K562 (cell line): Measurements from ENCODE around the gene BCAS1. TPM values are rescaled to one million over a fixed set of nuclear protein-coding genes. Genes with fewer than 3 reads are reported as not detected.

Experiments
- CBFA2T2 ChIP-seq: fragments of 450-650 bp; conservative IDR thresholded peaks from 2 replicates; pipeline ENCODE4 v1.6.1; 2017; ENCODE audit warnings: mild to moderate bottlenecking
- ELK1 ChIP-seq: sonication (generic); formaldehyde crosslinking; IDR thresholded peaks from 2 replicates; pipeline ENCODE4 v1.8.1; 2022; ENCODE audit warnings: missing genetic modification reagents
- EP400 ChIP-seq: fragments of 450-650 bp; IDR thresholded peaks from 2 replicates; pipeline ENCODE4 v1.6.1; 2017; ENCODE audit warnings: antibody characterized with exemption, mild to moderate bottlenecking, moderate library complexity
- HMGN3 ChIP-seq: IDR thresholded peaks from 2 replicates; pipeline ENCODE4 v1.6.1; 2011; ENCODE audit warnings: borderline replicate concordance, low read depth, mild to moderate bottlenecking, mixed read lengths, low read length; ENCODE audit not compliant: insufficient read length; ENCODE audit errors: extremely low read depth
- HNRNPH1 ChIP-seq: fragments of 200-400 bp; formaldehyde crosslinking; optimal IDR thresholded peaks from 2 replicates; pipeline ENCODE3; 2017; ENCODE audit warnings: low read depth, mild to moderate bottlenecking, low read length, moderate library complexity
- ILK ChIP-seq: fragments of 450-650 bp; IDR thresholded peaks from 2 replicates; pipeline ENCODE4 v1.6.1; 2016; ENCODE audit warnings: missing genetic modification characterization, low read depth, mild to moderate bottlenecking, missing compliant biosample characterization, moderate library complexity, borderline replicate concordance
- MED1 ChIP-seq: sonication (generic); formaldehyde crosslinking; IDR thresholded peaks from 2 replicates; pipeline ENCODE4 v1.8.1; 2023; ENCODE audit warnings: missing genetic modification reagents, borderline replicate concordance
- NCOA6 ChIP-seq: fragments of 450-650 bp; IDR thresholded peaks from 2 replicates; pipeline ENCODE4 v1.6.1; 2017; ENCODE audit warnings: mild to moderate bottlenecking
- NR2C2 ChIP-seq, 2 experiments: fragments of 200-800 bp in 1 of 2; sonication (Bioruptor generic) in 1 of 2; sonication (generic) in 1 of 2; formaldehyde crosslinking in 1 of 2; IDR thresholded peaks; 2 replicates each; pipeline versions ENCODE4 v1.6.1 to v1.8.0; 2016 to 2022; ENCODE audit warnings: mild to moderate bottlenecking in 1 of 2, missing compliant biosample characterization in 1 of 2, missing genetic modification characterization in 1 of 2, missing genetic modification reagents in 1 of 2
- NR3C1 ChIP-seq: sonication (generic); formaldehyde crosslinking; IDR thresholded peaks from 2 replicates; pipeline ENCODE4 v1.8.1; 2022; ENCODE audit warnings: missing genetic modification reagents
- PRDM10 ChIP-seq: fragments of 450-650 bp; IDR thresholded peaks from 2 replicates; pipeline ENCODE4 v1.6.1; 2018; ENCODE audit not compliant: partially characterized antibody
- STAG1 ChIP-seq: sonication (generic); formaldehyde crosslinking; IDR thresholded peaks from 2 replicates; pipeline ENCODE4 v1.5.0; 2020; ENCODE audit warnings: missing genetic modification reagents, borderline replicate concordance
- TAF15 ChIP-seq: fragments of 200-400 bp; formaldehyde crosslinking; IDR thresholded peaks from 2 replicates; pipeline ENCODE4 v1.6.1; 2017; ENCODE audit warnings: mild to moderate bottlenecking, low read depth, low read length, moderate library complexity
- XRCC3 ChIP-seq: fragments of 450-650 bp; IDR thresholded peaks from 2 replicates; pipeline ENCODE4 v1.6.1; 2017; ENCODE audit warnings: mild to moderate bottlenecking, moderate library complexity
- ZNF212 ChIP-seq: fragments of 450-650 bp; formaldehyde crosslinking; IDR thresholded peaks from 2 replicates; pipeline ENCODE4 v1.4.0; 2020; ENCODE audit warnings: mild to moderate bottlenecking
- ZNF551 ChIP-seq: fragments of 250-450 bp; sonication (Bioruptor Pico); IDR thresholded peaks from 2 replicates; pipeline ENCODE4 v1.5.0; 2021; ENCODE audit warnings: mild to moderate bottlenecking, moderate library complexity
- polyA plus RNA-seq, 8 experiments: library from polyadenylated mRNA; depleted of rRNA in 4 of 8; stranded (reverse) in 5 of 8; unstranded in 3 of 8; fragments of >200 nt; fragmentation: Nextera tagmentation in 2 of 8; fragmentation: Illumina TruSeq in 1 of 8; extraction: Ambion mirVana in 2 of 8; extraction: Trizol in 1 of 8; gene quantifications; 2 replicates each; pipeline versions ENCODE4 v1.2.1 to v1.2.3, GENCODE V29; 2011 to 2014; ENCODE audit warnings: inconsistent platforms in 1 of 8, missing spikeins in 1 of 8
- total RNA-seq, 7 experiments: library from RNA; depleted of rRNA in 6 of 7; stranded (reverse); fragments of >200 nt in 6 of 7; fragmentation: Illumina TruSeq in 2 of 7; extraction: Trizol in 2 of 7; gene quantifications; 2 replicates each; pipeline versions ENCODE4 v1.2.1 to v1.2.3, GENCODE V29; 2011 to 2021; ENCODE audit warnings: low replicate concordance in 1 of 7
- TF ChIP-seq, protein P1 (sequence below): fragments of 250-450 bp; sonication (Bioruptor Pico); IDR thresholded peaks from 2 replicates; pipeline ENCODE4 v1.8.0; 2022; ENCODE audit warnings: inconsistent platforms
- TF ChIP-seq, protein P2 (sequence below): sonication (generic); formaldehyde crosslinking; IDR thresholded peaks from 2 replicates; pipeline ENCODE4 v1.9.0; 2022; ENCODE audit warnings: mild to moderate bottlenecking, missing genetic modification reagents

BCAS1 gene
- total and polyA plus RNA-seq, 9 of the 15 experiments (the other 6 are each of a cell fraction or from before 2014, with no cell fraction given), result 0.18 to 2.3 (median 0.93) TPM

GRCh38 chr20:53934421-53935343, 135.7 kb downstream of the BCAS1 start (continued):
- TF ChIP-seq HNRNPH1 (no peak), ZNF551 (CRISPR knock-in tag) (no peak), ILK (no peak), ELK1 (CRISPR knock-in tag) (no peak), EP400 (peak; percentile 38; the same call in 1 of the 2 replicates), NCOA6 (no peak), CBFA2T2 (peak; percentile 70), HMGN3 (no peak), NR3C1 (CRISPR knock-in tag) (no peak), STAG1 (CRISPR knock-in tag) (no peak), PRDM10 (peak; percentile 98), ZNF212 (CRISPR knock-in tag) (no peak), TAF15 (no peak), XRCC3 (no peak), NR2C2 (CRISPR knock-in tag; IDR thresholded peaks at IDR 0.05) (no peak), NR2C2 (tag; IDR thresholded peaks at IDR 0.05) (peak; percentile 22; the same call in 1 of the 2 replicates), MED1 (CRISPR knock-in tag) (no peak)
- TF ChIP-seq, protein P1, sequence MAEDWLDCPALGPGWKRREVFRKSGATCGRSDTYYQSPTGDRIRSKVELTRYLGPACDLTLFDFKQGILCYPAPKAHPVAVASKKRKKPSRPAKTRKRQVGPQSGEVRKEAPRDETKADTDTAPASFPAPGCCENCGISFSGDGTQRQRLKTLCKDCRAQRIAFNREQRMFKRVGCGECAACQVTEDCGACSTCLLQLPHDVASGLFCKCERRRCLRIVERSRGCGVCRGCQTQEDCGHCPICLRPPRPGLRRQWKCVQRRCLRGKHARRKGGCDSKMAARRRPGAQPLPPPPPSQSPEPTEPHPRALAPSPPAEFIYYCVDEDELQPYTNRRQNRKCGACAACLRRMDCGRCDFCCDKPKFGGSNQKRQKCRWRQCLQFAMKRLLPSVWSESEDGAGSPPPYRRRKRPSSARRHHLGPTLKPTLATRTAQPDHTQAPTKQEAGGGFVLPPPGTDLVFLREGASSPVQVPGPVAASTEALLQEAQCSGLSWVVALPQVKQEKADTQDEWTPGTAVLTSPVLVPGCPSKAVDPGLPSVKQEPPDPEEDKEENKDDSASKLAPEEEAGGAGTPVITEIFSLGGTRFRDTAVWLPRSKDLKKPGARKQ, result no peak
- TF ChIP-seq, protein P2, sequence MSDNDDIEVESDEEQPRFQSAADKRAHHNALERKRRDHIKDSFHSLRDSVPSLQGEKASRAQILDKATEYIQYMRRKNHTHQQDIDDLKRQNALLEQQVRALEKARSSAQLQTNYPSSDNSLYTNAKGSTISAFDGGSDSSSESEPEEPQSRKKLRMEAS (CRISPR knock-in tag), result no peak
